T-helper 9 cell (primary cell): ENCODE measurements around the gene DCUN1D2.
A peak's percentile ranks its signal among the peaks of the same experiment; 100 is the strongest.
"Not testable (repeated sequence)": the region's sequence is repeated elsewhere in the genome, so short reads cannot be mapped to it uniquely, and the experiment has no call there.

Source experiments
- DNase-seq: peaks from one replicate; pipeline ENCODE4 v3.0.0-alpha.2; 2020
- total RNA-seq, 2 donors: gene quantifications; one replicate each; lab custom pipeline; 2026; lab: John Stamatoyannopoulos, UW

Gene DCUN1D2
- 13.5 to 16.5 reads per million in 2 donors for total RNA-seq

DNA sequence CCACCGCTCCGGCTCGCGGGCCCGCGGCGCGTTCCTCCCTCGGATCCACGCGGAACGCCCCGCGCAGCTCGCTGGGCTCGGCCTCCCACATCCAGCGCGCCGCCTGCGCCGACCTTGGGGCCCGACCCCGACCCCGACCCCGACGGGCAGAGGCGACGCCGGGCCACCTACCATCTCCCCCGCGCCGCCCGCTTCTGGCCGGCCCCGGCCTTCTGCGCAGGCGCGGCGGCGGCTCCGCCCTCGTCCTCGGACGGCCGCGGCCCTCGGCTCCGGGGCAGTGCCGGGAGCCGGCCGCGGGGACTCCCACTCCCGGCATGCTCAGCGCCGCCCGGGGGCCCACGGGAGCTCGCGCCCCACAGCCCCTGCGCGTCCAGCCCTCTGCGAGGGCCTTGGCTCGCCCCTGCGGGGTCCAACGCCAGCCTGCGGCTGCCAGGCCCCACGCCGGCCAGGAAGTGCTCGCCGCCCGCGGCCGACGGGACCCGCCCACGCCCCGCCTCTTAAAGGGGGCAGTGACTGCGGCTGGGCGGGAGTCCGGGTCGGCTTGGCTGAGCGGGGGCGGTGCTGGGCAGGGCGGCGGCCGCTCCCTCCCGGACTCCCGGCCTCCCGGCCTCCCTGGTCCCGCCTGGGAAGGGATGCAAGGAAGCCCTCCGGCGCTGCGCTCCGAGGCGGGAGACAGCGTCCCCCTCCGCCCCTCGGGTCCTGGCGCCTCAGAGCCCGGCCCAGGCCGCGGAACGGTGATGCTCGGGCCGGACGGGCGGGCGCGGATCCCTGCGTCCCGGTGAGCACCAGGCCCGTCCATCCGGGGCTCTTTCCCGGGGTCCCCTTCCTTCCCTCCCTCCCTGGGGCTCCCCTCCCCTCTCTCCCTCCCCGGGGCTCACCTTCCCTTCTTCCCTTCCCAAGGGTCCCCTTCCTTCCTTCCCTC is at the start of gene DCUN1D2:
Gene DCUN1D2, minus strand, starts transcription at position 216 of the 922 bp plus-strand sequence. Its CDS starts 42 bp downstream, at position 174.
- peak; percentile 56 for DNase-seq

DNA sequence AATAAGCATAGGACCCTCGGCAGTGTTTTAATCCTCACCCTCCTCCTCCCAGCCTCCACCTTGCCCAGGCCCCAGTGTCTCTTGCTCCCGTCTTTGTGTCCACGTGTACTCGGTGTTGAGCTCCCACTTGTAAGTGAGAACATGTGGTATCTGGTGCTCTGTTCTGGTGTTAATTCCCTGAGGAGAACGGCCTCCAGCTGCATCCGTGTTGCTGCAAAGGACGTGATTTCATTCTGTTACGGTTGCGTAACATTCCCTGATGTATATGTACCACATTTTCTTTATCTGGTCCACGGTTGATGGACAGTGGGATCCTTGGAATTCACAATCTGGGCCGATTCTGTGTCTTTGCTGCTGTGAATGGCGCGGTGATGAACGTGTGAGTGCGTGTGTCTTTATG is 49.3 kb upstream of the DCUN1D2 start:
- no peak for DNase-seq

DNA sequence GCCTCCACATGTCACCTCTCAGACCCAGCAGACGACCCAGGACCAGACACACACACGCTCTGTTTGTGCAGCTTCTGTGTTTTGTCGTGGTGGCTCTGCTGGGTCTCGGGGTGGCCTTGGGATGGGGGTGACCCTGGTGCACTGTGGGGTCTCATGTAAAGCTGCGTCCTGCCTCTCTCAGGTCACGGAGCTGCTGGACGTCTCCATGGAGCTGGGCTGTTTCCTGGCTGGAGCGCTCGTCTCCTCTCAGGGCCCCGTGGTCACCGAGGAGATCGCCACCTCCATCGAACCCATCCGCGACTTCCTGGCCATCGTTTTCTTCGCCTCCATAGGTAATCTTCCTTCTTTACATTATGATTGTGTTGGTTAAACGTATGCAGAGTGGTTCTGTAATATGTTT is 48.7 kb upstream of the DCUN1D2 start:
- DNase-seq = no peak

DNA sequence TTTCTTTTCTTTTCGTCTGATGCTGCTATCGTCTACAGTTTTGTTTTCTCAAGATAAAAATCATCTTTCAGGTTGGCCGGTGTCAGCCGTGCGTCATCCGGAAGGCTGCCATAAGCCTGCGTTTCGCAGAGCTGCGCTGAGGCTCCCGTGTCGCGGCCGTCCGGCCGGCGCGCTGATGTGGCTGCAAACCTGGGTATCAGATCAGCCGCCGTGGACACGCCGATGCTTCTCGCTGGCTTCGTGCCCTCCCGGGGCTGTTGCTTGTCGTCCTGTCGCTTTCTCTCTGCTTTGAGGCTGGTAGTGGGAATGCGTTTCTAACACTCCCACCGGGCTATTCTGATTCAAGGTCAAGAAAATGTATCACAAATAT is 48.2 kb upstream of the DCUN1D2 start:
- DNase-seq = no peak

DNA sequence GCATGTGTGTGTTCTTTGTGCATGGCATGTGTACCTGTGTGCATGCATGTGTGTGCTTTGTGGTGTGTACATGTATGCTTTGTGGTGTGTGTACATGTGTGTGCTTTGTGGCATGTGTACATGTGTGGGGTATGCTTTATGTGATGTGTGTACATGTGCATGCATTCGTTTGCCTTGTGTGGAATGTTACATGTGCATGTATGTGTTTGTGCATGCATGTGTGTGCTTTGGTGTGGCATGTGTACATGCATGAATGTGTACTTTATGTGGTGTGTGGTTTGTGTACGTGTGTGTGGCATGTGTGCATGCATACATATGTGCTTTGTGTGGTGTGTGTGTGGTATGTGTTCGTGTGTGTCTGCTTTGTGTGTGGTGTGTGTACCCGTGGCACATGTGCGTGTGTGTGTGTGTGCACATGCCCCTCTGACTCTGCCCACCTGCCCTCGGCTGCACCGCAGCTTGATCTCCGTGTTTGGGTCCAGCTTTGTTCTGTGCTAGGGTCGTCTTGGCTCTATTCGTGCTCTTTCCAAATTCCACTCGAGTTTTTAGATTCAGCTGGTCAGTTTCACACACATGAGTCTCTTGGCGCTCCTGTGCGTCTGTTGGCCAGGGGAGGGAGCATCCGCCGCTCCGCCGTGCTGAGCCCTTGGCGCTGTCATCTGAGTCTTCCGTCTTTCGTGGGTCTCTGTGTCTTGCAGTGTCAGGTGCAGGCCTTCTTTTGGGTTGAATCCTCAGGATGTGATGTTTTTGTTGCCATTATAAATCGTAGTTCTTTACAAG is 47.6 kb upstream of the DCUN1D2 start:
- no peak for DNase-seq

DNA sequence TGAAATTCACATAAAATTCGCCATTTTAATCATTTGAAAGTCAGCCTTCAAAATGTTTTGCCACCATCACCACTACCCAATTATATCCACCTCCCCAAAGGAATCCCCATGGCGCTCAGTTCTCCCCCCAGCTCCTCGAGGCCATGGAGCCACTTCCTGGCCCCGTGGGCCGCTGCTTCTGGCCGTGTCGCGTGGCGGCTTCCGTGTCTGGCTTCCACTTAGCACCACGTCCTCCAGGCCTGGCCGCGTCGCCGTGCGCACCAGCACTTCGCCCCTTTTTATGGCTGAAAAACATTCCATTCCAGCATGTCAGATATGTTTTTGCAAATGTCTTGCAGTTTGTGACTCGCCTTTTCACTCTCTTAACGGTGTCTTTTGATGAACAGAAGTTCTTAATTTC is 46.7 kb upstream of the DCUN1D2 start:
- no peak for DNase-seq

DNA sequence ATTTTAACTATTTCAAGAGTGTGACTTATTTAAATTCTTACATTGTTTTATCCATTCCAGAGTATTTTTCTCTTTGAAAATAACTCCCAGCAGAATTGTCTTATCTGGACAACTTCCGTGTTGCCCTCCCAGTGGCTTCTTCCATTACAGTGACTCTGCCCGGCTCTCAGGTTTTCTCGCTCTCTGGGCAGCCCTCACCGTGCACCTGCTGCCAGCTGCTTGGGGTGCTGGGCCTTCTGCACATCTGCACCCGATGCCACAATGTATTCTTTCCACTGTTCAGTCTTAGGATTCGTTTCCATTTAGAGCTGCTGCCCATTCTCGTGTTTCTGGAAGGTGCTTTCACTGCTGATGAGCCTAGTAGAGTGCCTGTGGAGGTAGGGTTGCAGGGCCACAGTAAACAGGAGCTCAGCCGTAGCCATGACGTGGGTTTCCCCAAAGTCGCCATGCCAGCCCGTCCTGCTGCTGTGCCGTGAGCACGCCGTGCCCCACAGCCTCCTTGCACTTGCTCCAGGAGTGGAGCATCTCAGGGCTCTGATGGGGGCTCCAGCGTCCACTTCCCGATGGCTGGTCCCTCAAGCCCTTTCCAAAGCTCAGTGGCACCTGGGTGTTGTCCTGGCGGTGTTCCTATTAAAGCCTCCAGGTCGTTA is 46.1 kb upstream of the DCUN1D2 start:
- no peak for DNase-seq

DNA sequence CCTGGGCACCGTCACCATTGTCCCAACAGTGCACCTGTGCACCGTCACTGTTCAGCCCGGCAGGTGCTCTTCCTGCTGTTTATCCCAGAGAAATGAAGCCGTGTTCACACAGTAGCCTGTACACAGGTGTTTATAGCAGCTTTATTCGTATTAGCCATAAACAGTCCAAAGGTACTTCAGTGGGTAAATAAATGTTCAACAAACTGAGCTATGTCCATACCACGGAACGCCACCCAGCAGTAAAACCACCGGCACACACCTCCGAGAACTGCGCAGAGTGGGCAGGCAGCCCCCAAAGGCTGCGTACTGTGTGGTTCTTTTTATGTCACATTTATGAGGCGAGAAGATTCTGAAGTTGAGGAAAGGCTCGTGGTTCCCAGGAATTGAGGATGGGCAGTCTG is 44.9 kb upstream of the DCUN1D2 start:
- DNase-seq = no peak

DNA sequence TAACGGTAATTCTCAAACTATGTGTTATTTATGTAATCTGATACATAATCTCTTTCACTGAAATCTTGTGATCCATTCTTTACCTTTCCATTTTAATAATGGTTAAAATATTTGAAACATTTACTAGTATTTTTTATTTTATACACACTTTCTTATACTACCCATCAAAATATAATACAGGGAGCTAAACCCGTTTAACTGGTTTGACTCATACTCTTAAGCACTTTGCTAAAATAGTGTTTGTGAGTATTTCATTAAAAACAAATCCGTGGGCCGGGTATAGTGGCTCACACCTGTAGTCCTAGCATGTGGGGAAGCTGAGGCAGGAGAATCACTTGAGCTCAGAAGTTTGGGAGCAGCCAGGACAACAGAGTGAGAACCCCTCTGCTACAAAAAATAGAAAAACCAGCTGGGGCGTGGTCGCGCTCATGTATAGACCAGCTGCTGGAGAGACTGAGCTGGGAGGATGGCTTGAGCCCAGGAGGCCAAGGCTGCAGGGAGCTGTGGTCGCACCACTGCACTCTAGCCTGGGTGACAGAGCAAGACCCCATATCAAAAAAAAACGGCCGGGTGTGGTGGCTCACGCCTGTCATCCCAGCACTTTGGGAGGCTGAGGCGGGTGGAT is 43.8 kb upstream of the DCUN1D2 start:
- no peak for DNase-seq

DNA sequence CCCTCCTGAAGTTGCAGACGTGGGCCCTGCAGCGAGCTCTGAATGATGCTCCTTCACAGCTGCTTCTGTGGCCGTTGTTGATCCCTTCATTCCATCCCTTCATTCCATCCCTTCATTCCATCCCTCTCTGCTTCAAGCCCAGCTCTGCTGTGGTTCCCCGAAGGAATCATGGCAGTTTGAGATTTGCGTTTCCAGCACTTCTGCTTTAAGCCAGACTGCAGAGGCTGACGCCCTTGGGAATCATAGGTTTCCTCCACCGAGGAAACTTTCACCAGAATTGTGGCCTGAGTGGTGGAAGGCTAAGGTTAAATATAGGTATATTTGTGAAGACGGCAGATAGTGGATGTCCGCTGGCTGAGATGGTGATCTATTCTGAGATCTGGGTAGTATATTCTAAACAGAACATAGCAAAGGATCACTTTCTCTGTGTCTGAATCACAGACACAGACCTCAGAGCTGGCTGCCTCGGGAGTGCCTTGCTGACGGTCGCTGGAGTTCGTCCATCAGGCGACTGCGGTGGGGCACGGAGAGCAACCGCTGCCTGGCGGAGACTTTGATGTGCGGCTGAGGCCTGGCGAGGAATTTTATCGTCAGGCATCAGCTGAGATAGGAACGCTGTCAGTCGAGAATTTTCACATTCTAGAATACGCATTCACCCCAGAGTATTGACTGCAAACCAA is 42.8 kb upstream of the DCUN1D2 start:
- no peak for DNase-seq

DNA sequence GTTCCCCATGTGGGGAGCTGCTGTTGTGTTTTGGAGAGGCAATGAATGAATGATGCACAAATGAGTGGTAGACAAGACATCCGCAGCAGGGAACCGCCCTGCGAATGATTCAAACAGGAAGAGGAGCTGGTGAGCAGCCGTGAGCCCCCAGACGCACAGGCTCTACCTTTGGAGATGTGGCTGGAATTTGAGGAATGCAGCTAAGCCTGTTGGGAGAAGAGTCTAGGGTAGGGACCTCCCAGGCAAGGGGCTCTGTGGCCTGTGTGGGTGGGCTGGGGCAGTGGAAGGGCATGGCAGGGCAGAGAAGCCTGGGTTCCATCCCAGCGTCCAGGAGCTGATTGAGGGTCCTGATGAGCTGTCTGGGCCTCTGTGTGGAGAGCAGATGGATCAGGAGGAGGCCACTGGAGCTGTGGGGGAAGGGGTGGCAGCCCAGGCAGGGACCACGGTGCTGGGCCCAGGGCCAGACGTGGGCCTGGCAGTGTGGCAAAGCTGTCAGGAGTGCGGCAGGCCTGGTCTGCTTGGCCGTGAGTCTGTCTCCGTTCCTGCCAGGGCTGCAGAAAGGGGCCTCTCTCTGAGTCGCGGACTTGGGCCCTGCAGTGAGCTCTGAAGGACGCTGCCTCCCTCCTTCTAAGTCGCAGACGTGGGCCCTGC is 41.8 kb upstream of the DCUN1D2 start:
- DNase-seq = no peak

DNA sequence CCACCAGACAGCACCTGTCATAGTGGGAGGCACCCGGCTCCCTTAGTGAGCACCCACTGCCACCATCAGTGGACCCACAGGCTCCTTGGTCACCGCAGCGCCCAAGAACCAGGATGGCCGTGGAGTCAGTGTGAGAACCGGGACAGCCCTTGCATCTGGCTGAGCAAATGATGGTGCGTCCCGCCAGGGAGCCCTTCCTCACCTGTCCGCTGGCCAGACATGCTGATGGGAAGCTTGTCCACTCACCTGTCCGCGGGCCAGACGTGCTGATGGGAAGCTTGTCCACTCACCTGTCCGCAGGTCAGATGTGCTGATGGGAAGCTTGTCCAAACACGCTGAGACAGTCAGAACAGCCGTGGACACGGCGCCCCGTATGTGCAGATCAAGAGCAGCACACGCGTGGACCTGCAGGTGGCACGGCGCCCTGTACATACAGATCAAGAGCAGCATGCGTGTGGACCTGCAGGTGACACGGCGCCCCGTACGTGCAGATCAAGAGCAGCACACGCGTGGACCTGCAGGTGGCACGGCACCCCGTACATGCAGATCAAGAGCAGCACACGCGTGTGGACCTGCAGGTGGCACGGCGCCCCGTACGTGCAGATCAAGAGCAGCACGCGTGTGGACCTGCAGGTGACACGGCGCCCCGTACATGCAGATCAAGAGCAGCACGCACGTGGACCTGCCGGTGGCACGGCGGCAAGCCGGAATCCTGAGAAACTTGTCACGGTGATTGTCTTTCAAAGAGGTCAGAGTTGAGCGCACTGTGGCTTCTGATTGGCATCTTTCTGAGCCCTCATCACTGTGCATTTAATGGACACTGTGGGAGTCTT is 40.7 kb upstream of the DCUN1D2 start:
- DNase-seq = no peak

DNA sequence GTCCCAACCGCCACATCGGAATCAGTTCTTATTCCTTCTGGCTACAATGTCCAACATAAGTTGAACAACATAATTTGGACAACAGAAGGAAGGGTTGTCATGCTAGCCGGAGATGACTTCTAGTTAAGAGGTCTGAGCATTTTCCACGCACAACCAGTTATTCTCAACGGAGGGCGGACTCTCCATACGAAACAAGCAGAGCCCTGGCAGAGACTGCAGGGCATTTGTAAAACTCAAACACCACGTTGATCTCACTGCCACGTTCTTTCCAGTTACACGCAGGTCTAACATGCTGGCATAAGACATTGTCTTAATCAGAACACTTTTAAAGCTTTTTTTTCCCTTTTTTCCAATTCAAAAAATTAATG is 38.3 kb upstream of the DCUN1D2 start:
- no peak for DNase-seq

DNA sequence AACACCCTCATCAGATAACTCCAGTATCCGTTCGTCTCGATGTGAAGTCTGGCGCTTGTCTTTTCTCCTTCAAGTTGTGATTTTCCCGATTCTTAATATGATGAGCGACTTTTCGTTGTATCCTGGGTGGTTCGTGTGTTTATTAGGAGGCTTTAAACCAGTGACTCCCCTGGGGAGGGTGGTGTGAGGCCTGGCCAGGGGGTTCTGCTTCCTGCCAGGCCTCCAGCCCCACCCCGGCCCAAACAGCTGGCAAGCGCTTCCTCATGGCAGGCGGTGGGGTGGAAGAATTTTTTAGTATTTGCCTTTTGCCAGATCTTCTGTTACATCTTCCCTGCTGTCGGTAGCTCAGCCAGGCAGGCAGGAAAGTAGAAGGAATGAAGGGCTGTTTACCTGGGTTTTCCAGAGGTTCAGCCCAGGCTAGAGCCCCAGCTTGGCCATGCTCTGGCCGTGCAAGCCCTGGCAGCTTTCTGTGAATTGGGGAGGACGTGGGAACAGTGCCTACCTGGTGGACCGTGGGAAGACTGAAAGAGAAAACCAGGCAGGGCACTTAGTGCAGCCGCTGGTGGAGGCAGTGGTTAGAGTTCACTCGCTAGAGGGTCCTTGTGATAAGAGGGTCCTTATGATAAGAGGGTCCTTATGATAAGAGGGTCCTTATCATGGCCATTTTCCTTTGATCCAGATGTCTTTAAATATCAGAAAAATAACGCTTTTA is 37.7 kb upstream of the DCUN1D2 start:
- DNase-seq = no peak

DNA sequence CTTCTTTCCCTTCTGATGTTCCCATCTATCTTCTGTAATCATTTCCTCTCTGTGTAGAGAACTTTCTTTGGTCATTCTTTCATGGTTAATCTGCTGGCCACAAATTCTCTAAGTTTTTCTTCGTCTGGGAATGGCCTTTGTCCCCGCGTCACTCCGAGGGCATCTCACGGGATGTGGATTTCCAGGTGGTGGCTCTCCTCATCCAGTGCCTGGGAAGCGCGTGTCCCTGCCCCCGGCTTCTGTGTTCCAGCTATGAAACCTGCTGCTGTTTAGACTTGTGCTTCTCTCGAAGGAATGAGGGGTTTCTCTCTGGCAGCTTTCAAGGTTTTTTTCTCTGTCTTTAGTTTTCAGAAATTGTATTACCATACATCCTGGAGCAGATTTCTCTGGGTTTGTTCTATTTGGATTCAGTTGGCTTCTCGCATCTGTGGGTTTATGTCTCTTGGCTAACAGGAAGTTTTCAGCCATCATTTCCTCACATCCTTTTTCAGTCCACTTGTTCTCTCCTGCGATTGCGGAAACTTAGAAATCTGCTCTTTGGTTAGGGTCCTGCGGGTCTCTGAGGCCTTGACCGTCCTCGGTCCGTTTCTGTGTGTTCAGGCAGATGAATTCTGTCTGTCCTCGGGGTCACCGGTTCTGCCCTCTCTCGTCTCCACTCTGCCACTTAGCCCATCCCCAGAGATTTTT is 36.9 kb upstream of the DCUN1D2 start:
- no peak for DNase-seq

DNA sequence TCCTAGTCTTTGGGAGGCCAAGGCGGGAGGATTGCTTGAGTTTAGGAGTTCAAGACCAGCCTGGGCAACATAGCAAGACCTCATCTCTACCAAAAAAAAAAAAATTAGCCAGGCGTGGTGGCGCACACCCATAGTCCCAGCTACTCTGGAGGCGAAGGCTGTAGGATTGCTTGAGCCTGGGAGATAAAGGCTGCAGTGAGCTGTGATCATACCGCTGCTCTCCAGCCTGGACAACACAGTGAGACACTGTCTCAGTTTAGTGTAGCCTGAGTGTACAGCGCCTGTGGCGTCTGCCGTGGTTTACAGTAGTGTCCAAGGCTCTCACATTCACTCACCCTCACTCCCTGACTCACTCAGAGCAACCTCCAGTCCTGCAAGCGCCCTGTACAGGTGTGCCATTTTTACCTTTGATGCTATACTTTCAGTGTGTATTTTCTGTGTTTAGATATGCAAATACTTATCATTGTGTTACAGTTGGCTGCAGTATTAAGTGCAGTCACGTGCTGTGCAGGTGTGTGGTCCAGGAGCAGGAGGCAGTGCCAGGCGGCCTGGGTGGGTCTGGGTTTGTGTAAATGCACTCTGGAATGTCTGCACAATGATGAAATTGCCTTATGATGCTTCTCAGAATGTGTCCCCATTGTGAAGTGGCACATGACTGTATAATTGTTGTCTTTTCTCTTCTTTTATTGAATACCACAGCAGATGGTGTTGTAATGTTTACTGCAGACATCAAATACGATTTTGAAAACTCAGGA is 36.1 kb upstream of the DCUN1D2 start:
- DNase-seq = no peak

DNA sequence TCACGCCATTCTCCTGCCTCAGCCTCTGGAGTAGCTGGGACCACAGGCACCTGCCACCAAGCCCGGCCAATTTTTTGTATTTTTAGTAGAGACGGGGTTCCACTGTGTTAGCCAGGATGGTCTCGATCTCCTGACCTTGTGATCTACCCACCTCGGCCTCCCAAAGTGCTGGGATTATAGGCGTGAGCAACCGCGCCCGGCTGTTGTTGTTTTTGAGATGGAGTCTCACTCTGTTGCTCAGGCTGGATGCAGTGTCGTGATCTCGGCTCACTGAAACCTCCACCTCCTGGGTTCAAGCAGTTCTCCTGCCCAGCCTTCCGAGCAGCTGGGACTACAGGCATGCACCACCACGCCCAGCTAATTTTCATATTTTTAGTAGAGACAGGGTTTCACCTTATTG is 31.9 kb upstream of the DCUN1D2 start:
- not testable (repeated sequence) for DNase-seq

DNA sequence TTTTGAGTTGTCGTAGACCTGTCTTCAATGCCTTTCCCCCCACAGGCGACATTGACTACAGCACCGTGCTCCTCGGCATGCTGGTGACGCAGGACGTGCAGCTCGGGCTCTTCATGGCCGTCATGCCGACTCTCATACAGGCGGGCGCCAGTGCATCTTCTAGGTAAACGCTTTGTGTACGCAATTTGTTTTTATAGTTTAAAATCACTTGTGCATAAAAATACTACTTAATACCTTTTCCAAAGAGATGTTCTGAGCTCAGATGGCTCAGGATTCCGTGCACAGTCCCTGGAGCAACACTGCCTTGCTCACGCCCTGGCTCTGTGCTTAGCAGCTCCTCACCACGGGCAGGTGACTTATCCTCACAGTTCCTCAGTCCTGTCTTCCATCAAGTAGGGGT is 30.1 kb upstream of the DCUN1D2 start:
- DNase-seq = no peak

DNA sequence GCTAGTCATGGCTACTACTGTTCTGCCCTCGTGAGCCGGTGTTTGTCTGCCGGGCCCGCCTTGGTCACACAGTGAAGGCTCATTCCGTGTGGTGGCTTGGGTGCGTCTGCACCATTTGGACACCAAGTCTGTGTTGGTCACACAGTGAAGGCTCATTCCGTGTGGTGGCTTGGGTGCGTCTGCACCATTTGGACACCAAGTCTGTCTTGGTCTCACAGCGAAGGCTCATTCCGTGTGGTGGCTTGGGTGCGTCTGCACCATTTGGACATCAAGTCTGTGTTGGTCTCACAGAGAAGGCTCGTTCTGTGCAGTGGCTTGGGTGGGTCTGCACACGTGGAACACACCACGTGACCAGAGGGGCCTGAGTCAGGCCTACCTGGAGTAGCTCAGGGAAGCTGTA is 29.0 kb upstream of the DCUN1D2 start:
- no peak for DNase-seq
